ENCODE data around the gene GPBP1L1.
"Not testable (repeated sequence)": the region's sequence is repeated elsewhere in the genome, so short reads cannot be mapped to it uniquely, and the experiment has no call there.

The GPBP1L1 gene

DNA sequence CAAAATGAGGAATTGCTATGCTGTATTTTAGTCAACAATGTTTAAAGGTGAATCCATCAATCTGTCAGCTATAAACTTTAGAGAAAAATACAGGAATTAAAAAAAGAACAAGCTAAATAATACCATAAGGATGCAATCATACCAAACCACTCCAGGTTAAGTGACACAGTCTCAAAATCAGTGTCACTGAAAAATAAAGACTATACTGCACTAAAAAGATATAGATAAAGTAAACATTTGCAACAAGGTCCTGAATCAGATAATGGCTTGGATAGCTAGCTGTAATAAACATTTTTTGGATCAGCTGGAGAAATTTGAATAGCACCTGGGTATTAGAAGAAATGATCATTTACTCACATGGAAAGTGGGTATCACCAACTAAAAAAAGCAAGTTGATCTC lies 7.8 kb downstream of the GPBP1L1 start:
- no peak for DNase-seq

DNA sequence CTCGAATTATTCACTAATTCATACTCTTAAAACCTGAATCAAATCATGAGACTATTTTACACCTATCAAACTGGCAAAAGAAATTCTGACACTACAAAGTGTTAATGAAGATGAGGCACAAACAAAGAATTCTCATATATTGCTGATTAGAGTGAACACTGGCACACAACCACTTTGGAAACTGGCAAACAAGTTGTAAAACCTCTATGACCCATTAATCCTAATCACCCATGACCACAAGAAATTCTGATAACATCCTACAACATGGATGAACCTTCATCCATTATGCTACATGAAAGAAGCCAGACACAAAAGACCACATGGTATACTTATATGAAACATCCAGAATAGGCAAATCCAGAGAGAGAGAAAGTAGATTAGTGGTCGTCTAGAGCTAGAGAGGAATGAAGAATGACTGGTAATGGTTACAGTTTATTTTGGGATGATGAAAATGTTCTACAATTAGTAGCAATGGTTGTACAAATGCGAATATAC lies 8.5 kb downstream of the GPBP1L1 start:
- DNase-seq: no peak

DNA sequence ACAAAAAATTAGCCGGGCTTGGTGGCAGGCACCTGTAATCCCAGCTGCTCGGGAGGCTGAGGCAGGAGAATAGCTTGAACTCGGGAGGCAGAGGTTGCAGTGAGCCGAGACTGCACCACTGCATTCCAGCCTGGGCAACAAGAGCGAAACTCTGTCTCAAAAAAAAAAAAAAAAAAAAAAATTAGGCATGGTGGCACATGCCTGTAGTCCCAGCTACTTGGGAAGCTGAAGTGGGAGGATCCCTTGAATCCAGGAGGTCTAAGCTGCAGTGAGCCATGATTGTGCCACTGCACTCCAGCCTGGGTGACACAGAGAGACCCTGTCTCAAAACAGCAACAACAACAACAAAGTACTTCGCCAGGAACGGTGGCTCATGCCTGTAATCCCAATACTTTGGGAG lies 9.8 kb downstream of the GPBP1L1 start:
- not testable (repeated sequence) for DNase-seq

DNA sequence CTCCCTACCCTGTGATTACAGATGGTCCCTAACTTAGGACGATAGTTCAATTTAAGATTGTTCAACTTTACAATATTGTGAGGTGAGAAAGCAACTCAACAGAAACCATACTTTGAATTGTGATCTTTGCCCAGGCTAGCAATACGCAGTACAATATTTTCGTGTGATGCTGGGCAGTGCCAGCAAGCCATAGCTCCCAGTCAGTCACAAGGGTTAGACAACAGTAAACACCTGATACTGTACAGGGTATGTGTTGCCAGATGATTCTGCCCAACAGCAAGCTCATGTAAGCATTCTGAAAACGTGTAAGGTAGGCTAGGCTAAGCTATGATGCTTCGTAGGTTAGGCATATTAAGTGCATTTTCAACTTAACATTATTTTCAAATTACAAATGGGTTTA lies 11.9 kb downstream of the GPBP1L1 start:
- DNase-seq: no peak

DNA sequence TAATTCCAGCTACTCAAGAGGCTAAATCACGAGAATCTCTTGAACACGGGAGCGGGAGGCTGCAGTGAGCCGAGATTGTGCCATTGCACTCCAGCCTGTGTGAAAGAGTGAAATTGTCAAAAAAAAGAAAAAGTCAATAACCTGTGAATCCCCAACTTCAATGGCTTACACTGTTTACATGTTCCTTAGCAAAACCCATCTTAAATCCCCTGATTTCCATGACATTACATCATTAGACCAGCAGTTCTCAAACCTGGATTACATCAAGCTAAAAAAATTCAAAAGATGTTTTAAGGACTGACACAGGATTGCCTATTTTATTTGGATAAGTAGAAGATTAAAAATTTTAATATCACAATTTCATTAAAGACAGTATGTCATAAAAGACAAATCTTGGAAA lies 12.4 kb downstream of the GPBP1L1 start:
- DNase-seq: no peak

DNA sequence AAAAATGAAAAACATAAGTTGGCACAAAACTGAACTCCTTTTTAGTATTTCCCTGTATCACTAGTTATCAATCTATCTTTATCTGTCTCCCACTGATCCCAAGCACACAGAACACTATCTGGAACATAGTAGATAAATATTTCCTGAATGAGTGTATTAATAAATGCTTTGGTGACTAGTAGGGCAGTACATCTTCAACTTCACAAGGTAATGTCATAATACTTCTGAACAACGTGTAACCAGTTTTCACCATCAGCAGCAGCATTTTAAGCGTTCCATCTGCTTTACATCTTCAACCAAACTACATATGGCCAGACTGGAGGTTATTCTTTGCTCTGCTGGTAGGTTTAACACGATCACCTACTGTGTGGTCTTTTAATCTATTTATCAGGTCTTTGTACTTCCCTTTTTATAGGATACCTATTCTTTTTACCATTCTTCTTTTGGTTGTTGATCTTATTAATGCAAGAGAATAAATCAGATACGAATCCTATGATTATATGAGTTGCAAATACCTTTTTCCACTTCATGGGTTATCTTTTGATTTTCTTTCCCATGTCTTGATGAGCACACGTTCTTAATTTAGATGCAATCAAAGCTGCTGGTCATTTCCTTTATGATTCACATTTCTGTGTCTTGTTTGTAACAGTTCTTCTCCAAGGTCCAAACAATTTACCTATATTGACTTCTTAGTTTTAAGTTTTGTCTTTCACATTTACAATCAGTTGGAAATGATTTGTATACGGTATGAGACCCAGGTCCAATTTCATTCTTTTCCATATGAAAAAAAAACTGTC lies 16.3 kb downstream of the GPBP1L1 start:
- DNase-seq: no peak

DNA sequence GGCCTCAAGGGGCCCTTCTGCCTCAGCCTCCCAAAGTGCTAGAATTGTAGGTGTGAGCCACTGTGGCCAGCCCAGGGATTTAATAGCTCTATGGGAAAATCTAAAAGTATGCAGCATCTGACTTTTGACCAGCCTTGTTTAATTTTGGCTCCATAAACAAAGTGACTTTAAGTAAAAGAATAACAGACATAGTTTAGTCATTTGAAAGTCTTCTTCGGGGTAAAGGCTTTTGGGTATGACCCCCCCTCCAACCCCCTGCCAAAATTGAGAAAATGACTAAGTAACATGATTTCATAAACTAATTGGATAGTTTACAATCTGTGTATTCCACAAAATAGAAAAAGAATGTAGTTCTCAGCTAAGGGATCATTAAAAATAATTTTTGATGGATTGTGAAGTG lies 17.0 kb downstream of the GPBP1L1 start:
- DNase-seq: no peak

DNA sequence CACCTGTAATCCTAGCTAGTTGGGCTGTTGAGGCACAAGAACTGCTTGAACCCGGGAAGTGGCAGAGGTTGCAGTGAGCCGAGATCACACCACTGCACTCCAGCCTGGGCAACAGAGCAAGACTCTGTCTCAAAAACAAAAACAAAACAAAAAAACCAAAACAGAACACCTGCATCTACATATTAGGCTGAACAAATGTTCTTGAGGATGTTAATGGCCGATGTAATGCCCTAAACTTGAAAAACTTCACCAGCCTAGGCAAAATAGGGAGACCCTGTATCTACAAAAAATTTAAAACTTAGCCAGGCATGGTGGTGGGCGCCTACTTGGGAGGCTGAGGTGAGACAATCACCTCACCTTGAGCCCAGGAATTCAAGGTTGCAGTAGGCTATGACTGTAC lies 17.8 kb downstream of the GPBP1L1 start:
- DNase-seq: no peak

DNA sequence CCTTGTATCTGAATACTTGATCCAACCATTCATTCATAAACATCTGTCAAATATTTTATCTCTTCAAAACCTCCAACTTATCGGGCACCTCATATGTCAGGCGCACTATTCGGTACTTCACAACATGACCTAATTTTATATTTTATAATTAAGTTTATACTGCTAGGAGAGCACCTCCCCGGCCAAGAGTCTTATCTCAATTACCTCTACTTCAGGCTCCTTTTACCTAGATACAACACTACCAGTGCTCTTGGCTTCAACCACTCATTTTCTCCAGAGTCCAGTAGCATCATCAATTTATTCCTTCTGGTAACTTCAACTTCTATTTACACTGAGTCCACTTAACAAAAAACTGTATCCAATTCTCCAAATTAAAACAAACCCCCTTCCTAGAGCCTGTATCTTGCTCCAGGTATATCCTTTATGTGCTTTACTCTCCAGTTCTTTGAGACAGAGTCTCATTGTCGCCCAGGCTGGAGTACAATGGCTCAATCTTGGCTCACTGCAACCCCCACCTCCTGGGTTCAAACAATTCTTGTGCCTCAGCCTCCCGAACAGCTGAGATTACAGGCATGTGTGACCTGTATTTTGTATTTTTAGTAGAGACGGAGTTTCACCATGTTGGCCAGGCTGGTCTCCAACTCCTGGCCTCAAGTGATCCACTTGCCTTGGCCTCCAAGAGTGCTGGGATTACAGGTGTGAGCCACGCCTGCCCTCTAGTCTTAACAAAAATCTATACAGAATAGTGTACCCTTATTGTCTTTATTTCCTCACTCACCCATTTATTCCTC lies 18.8 kb downstream of the GPBP1L1 start:
- no peak for DNase-seq

DNA sequence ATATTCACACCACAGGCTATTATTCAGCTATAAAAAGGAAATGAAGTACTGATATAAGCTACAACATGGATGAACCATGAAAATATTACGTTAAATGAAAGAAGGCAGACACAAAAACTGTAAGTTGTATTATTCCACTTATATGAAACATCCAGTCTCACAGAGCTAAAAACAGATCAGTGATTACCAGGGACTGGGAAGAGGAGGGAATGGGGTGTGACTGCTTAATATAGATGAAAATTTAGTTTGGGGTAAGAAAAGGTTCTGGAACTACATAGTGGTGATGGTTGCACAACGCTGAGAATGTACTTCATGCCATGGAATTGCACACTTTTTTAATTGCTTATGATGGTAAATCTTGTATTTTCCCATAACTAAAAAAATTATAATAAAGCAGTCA lies 19.5 kb downstream of the GPBP1L1 start:
- no peak for DNase-seq

DNA sequence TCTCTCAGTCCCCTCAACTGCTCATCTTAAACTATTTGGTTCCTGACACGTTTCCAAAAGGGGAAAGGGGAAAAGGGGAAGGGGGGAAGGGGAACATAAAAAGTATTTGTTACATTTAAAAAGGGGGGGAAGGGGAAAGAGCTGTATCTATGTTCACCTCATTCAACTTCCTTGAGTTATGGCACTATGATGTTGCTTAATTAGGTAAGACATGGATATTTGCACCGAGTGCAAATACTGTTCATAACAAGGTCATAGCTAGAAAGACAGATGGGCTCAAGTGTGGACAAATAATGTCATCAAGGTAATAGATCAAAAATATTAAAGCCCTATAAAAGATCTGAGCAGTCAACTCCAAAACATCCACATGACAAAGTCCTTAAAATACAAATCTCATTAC lies 26.0 kb downstream of the GPBP1L1 start:
- no peak for DNase-seq

DNA sequence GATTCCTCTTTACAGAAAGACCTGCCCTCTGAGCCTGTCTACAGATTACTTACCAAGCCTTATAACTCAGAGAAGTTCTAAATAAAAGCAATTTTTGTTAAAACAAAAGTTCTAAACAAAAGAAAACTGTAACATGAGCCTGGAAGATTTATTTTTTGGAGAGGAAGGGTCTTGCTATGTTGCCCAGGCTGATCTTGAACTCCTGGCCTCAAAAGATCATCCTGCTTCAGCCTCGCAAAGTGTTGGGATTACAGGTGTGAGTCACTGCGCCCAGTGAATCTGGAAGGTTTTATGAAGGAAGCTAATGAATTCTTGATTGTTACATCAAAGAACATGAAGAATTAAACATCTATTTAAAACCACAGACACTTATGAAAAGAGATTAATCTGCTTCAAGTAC lies 27.1 kb downstream of the GPBP1L1 start:
- DNase-seq: no peak

DNA sequence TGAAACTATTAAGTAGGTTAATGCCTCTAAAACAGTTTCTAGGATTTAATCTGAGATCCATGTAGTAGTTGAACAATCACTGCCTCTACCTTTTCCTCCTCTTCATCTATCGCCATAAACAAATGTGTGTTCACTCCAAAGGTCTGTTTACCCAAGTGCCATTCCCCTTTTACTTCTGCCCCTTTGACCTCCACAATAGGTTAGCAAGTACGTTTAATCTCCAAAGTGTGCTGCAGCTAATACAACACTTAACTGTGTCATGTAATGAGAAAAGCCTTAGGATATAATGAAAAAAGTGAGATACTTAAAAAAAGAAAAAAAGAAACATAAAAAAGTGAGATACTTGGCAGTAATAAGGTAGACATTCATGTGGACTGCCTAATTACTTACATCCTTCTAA lies 28.2 kb downstream of the GPBP1L1 start:
- no peak for DNase-seq

DNA sequence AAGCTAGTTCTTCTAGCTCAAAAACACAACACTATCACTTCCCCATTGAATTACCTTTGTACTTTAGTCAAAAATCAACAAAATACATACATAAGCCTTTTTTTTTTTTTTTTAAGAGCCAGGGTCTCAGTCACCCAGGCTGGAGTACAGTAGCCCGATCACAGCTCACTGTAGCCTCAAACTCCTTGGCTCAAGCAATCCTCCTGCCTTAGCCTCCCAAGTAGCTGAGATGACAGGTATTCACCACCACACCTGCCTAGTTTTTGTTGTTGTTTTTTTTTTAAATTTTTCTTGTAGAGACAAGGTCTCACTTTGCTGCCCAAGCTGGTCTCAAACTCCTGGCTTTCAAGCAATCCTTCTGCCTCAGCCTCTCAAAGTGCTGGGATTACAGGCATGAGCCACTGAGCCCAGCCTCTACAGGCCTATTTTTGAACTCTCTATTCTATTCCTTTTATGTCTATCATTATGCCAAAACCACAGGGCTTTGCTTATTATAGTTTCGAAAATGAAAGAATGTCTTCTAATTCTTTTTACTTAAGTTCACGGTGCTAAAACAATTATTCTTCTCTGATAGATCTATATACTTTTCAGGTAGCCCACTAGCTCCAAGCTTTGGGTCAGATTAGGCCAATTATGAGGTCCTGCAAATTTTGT lies 29.6 kb downstream of the GPBP1L1 start:
- DNase-seq: no peak

DNA sequence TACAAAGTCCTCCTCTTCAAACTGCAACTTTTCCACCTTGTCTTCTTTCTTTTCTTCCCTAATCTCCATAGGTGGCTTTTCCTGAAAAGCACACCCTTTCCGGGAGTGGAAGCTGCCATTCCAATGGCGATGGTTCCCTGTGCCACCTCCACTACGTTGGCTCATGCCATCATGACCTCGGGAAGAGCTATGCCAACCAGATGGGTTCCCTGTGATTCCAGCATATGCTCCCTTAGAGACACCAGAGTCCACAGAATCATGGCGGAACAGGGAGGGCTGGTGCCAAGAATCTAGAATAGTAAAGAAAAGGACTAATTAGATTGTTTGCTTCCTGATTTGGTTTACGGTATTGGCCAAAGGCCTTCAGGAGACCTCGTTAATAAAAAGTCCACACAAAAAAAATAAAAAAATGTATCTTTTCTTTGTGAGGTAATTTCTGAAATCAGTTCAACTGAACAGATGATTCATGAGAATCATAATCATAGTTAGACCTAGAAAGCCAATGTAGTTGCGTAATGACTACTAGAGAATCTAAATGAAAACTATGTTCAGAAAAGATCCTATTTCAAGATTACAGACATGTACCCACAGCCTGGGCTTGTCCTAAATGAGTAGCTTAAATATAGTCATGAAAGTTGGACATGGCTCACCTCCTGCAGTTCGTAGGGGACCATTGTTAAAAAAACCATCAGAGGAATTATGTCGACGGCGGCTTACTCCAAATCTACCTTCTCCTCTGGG lies 31.6 kb downstream of the GPBP1L1 start:
- no peak for DNase-seq

DNA sequence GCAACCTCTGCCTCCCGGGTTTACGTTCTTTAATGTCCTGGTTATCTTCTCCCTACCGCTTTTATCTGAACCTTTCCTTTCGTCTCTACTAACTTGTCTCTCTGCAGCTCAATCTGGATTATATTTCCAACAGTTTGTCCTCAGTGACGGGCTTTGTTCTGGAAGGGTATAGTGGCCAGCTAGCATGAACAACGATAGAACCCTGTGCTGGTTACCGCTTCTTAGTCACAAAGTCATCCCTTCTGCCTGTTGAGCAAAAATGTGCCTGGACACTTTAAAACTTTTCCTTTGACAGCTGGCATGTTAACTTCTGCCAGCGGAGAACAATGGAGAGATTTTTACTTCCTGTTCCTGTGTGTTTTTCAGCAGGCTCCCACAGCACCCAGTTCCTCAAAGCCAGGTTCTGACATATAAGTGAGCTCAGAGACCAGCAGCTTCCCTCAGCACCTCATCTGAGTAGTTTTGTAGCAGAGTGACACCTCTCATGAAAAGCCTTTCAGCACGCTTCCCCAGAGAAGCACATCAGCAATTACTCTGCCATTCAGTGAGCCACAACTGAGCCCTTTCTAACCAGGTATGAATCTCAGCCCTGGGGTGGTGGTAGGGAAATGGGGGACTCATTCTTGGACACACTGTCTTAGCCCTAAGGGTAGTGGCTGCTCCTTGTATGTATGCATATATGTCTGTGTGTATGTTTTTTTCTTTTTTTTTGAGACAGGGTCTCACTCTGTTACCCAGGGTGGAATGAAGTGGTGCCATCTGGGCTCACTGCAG lies 38.9 kb downstream of the GPBP1L1 start:
- DNase-seq: no peak

DNA sequence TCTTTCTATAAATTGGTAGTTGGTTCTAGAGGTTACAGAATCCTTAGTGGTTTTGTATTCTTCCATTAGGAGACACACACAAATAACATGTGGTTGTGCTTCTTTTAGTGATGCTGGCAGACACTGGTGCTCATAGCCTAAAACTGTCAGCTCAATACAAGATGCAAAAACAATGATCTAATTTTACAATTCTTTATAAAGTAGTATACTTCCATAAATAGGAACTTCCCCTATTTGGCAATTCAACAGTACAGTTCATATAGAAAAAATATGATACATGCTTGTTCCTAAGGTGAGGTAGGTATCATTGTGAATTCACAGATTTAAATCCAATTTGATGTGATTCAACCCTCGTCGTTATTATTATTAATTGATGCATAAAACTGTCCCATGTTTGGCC lies 41.7 kb downstream of the GPBP1L1 start:
- no peak for DNase-seq

DNA sequence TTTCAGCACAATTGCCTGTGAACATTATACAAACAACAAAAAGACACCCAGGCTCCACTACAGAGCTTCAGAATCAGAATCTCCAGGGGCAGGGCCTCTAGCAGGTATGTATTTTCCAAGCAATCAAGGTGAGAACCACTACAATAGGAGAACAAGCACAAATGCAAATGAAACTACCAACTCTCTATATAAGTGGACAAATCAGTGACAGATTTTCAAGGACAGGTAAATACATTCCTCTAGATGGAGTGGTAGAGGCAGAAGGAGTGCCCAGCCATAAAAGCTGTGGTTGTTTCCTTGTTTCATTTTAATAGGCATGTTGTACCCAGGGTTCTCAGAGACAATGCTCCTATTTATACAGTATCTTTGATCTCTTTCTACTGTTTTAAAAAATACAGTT lies 42.4 kb downstream of the GPBP1L1 start:
- DNase-seq: no peak

DNA sequence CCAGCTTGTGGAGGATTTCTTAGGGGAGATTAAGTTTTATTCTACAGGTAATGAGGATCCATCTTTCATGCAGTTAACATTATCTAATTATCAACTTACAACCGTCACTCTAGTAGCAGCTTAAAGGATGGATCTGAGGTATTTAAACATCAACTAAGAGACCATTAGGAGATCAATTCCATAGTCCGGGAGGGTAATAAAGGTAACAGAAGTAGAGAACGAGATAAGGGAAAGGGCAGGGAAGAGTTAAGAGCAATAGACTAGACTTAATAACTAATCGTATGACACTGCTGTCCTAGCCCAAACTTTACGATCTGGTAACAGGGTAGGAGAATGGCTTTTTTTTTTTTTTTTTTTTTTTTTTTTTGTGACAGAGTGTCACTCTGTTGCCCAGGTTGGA lies 43.0 kb downstream of the GPBP1L1 start:
- DNase-seq: no peak

DNA sequence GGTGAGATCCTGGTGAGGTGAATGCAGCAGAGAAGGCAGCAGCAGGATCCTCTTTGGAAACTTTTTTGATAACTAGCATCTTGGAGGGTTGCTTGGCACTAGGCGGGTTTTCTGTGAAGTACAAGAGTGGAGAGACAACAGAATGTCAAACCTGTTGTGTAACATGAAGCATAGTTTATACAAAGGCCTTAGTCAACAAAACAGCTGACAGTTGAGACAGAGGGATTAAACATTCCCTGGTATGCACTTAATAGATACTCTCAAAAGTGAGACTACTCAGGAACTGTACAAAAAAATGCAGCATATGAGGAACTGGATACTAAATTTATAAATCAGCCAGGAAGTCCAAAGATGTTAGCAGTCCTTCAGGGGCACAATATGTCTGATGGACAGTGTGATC lies 46.0 kb downstream of the GPBP1L1 start:
- DNase-seq: no peak

DNA sequence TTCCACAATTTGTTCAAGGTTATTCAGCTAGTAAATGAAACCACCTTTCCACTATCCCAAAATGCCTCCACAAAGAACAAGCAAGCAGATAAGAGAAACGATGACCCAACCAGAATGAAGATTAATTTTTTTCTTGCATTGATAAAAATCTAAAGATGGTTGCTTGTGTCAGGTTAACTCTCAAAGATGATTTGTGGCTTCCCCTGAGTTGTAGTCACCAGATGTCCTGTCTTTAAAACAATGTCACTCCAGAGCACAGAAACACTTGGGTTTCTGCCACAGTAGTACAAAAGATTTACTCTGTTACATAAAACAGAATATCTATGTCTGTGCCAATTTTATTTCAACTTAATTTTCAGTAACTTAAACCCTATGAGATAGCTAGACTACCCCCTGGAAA lies 51.1 kb downstream of the GPBP1L1 start:
- DNase-seq: no peak

DNA sequence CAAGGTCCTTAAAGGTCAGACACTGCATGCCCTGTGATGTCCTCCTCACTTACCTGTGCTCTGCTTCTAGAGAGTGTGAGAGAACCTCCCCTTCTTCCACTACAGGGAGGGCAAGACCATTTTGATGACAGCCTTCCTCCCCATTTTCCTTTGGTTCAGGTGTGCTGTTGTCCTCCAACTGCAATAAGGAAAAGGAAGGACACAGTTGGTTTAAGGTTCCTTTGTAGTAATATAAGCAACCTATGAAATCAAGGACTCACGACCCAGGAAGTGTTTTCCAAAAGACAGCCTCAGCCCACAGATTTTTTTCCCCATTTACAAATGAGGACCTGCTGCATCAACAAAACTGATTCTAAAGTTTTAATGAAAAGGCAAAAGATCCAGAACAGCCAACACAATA lies 55.9 kb downstream of the GPBP1L1 start:
- DNase-seq: no peak

Measured in eye (tissue), 1 donor.